Measurements from ENCODE around the gene DMRTC2.

- TF ChIP-seq, protein P1, sequence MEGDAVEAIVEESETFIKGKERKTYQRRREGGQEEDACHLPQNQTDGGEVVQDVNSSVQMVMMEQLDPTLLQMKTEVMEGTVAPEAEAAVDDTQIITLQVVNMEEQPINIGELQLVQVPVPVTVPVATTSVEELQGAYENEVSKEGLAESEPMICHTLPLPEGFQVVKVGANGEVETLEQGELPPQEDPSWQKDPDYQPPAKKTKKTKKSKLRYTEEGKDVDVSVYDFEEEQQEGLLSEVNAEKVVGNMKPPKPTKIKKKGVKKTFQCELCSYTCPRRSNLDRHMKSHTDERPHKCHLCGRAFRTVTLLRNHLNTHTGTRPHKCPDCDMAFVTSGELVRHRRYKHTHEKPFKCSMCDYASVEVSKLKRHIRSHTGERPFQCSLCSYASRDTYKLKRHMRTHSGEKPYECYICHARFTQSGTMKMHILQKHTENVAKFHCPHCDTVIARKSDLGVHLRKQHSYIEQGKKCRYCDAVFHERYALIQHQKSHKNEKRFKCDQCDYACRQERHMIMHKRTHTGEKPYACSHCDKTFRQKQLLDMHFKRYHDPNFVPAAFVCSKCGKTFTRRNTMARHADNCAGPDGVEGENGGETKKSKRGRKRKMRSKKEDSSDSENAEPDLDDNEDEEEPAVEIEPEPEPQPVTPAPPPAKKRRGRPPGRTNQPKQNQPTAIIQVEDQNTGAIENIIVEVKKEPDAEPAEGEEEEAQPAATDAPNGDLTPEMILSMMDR (IDR thresholded peaks at IDR 0.05) = no peak
- no peak for TF ChIP-seq POLR2AphosphoS5 (IDR thresholded peaks at IDR 0.05; ENCODE audit: low read depth, low read length)
- TF ChIP-seq TCF7L2 (IDR thresholded peaks at IDR 0.05; ENCODE audit: low read depth, low read length) = no peak
- TF ChIP-seq, protein P2, sequence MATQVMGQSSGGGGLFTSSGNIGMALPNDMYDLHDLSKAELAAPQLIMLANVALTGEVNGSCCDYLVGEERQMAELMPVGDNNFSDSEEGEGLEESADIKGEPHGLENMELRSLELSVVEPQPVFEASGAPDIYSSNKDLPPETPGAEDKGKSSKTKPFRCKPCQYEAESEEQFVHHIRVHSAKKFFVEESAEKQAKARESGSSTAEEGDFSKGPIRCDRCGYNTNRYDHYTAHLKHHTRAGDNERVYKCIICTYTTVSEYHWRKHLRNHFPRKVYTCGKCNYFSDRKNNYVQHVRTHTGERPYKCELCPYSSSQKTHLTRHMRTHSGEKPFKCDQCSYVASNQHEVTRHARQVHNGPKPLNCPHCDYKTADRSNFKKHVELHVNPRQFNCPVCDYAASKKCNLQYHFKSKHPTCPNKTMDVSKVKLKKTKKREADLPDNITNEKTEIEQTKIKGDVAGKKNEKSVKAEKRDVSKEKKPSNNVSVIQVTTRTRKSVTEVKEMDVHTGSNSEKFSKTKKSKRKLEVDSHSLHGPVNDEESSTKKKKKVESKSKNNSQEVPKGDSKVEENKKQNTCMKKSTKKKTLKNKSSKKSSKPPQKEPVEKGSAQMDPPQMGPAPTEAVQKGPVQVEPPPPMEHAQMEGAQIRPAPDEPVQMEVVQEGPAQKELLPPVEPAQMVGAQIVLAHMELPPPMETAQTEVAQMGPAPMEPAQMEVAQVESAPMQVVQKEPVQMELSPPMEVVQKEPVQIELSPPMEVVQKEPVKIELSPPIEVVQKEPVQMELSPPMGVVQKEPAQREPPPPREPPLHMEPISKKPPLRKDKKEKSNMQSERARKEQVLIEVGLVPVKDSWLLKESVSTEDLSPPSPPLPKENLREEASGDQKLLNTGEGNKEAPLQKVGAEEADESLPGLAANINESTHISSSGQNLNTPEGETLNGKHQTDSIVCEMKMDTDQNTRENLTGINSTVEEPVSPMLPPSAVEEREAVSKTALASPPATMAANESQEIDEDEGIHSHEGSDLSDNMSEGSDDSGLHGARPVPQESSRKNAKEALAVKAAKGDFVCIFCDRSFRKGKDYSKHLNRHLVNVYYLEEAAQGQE (IDR thresholded peaks at IDR 0.05; ENCODE audit: insufficient read depth in 1 of 2, low read depth in 2 of 2, low read length in 1 of 2) = no peak
These were observed 23.5 kb downstream of the DMRTC2 start for GRCh38 chr19:41868120-41868988.
